K562 (cell line): ENCODE data around the gene ANK3. TPM values are rescaled to one million over a fixed set of nuclear protein-coding genes. Genes with fewer than 3 reads are reported as not detected.

Experiments used
- ATAC-seq: fragments of 200-7000 bp; cut with Tn5 transposase; 3 replicates; pipeline ENCODE4 v1.9.1; 2020; ENCODE audit warnings: moderate library complexity
- BruUV-seq: library from RNA; stranded (reverse); fragments of 400-500 nt; replicated peaks from 2 replicates; lab custom pipeline; 2021; lab: Mats Ljungman, UMichigan
- CTCF ChIA-PET: fragments of 300-600 bp; formaldehyde crosslinking; extraction: SDS; loops from one replicate; lab custom pipeline; 2021; ENCODE audit warnings: low intra/inter-chr PET ratio; lab: Yijun Ruan, JAX
- POLR2A ChIA-PET: fragments of 300-600, 350-650 bp; sonication (Branson Sonifier 250); formaldehyde crosslinking; extraction: SDS; loops from one replicate; lab custom pipeline; 2021; ENCODE audit warnings: antibody characterized with exemption, inconsistent platforms; lab: Yijun Ruan, JAX
- DNase-seq, 4 experiments: peaks; one replicate each; pipeline versions ENCODE4 v3.0.0 to v3.0.0-alpha.2; 2011 to 2018; ENCODE audit warnings: low spot score in 3 of 4, mixed read lengths in 3 of 4; ENCODE audit errors: extremely low read depth in 1 of 4
- FAIRE-seq: peaks from 2 replicates; lab custom pipeline; 2011; peaks lifted over from hg19 to GRCh38; lab: Jason Lieb, UNC
- H2AFZ ChIP-seq: 2 replicates; pipeline ENCODE4 v1.6.0; 2011; ENCODE audit warnings: low read depth, low read length, control low read depth, inconsistent platforms
- H3K27ac ChIP-seq: fragments of 200-600 bp; 3 replicates; pipeline ENCODE4 v1.8.0; 2011; ENCODE audit warnings: low read depth, mild to moderate bottlenecking, control low read depth, inconsistent platforms, low read length, moderate library complexity, mixed read lengths; ENCODE audit errors: extremely low read depth
- H3K27me3 ChIP-seq, 2 experiments: fragments of 300-600 bp in 1 of 2; 2 replicates in 1 of 2; 3 replicates in 1 of 2; pipeline versions ENCODE4 v1.6.0 to v1.8.0; 2011; ENCODE audit warnings: inconsistent platforms in 2 of 2, low read length in 2 of 2, mild to moderate bottlenecking in 1 of 2, mixed read lengths in 1 of 2, moderate library complexity in 1 of 2; ENCODE audit not compliant: control insufficient read depth in 2 of 2, insufficient read depth in 2 of 2
- H3K36me3 ChIP-seq: fragments of 300-600 bp; 3 replicates; pipeline ENCODE4 v1.8.0; 2011; ENCODE audit warnings: mild to moderate bottlenecking, low read length, inconsistent platforms; ENCODE audit not compliant: control insufficient read depth, insufficient read depth
- H3K4me1 ChIP-seq, 2 experiments: fragments of 200-600 bp in 1 of 2; replicated peaks in 1 of 2; 2 replicates in 1 of 2; 3 replicates in 1 of 2; pipeline versions ENCODE4 v1.5.1 to v1.8.0; 2011; ENCODE audit warnings: inconsistent platforms in 2 of 2, low read length in 2 of 2, mild to moderate bottlenecking in 1 of 2, mixed read lengths in 1 of 2, moderate library complexity in 1 of 2; ENCODE audit not compliant: control insufficient read depth in 2 of 2, insufficient read depth in 2 of 2
- H3K4me2 ChIP-seq: 2 replicates; pipeline ENCODE4 v1.6.1; 2011; ENCODE audit warnings: low read length, control low read depth, inconsistent platforms, mixed read lengths; ENCODE audit not compliant: insufficient read depth
- H3K4me3 ChIP-seq: fragments of 200-600 bp; sonication (generic), shearing (Covaris generic); 2 replicates; pipeline ENCODE4 v1.5.1; 2016; ENCODE audit warnings: control low read depth, inconsistent platforms
- H3K79me2 ChIP-seq: fragments of 200-600 bp; 3 replicates; pipeline ENCODE4 v1.8.0; 2011; ENCODE audit warnings: low read length, inconsistent platforms; ENCODE audit not compliant: control insufficient read depth, insufficient read depth
- H3K9ac ChIP-seq, 2 experiments: 2 replicates each; pipeline versions ENCODE4 v1.6.0 to v1.6.1; 2011; ENCODE audit warnings: low read depth in 2 of 2, low read length in 2 of 2, control low read depth in 1 of 2, inconsistent platforms in 1 of 2, mild to moderate bottlenecking in 1 of 2, mixed read lengths in 1 of 2; ENCODE audit not compliant: insufficient read depth in 1 of 2
- H3K9me1 ChIP-seq: one replicate; pipeline ENCODE4 v1.6.0; 2011; ENCODE audit warnings: inconsistent platforms, mild to moderate bottlenecking, low read length, moderate library complexity; ENCODE audit not compliant: control insufficient read depth, insufficient read depth
- H3K9me3 ChIP-seq: replicated peaks from 2 replicates; pipeline ENCODE4 v1.5.1; 2011; ENCODE audit warnings: low read depth, low read length, inconsistent platforms; ENCODE audit not compliant: control insufficient read depth, insufficient read depth
- H4K20me1 ChIP-seq: replicated peaks from 2 replicates; pipeline ENCODE4 v1.6.1; 2011; ENCODE audit warnings: low read length, inconsistent platforms, mixed read lengths; ENCODE audit not compliant: control insufficient read depth, insufficient read depth
- BRF2 ChIP-seq: IDR thresholded peaks from 3 replicates; pipeline ENCODE4 v1.6.1; 2011; ENCODE audit warnings: borderline replicate concordance, mild to moderate bottlenecking; ENCODE audit not compliant: insufficient read length, insufficient read depth
- ERF ChIP-seq: fragments of 450-650 bp; formaldehyde crosslinking; IDR thresholded peaks from 2 replicates; pipeline ENCODE4 v1.4.0; 2020; ENCODE audit warnings: mild to moderate bottlenecking, mixed read lengths
- GATAD2B ChIP-seq: fragments of 450-650 bp; IDR thresholded peaks from 2 replicates; pipeline ENCODE4 v1.6.1; 2017; ENCODE audit warnings: mild to moderate bottlenecking, borderline replicate concordance
- NELFE ChIP-seq: IDR thresholded peaks from 2 replicates; pipeline ENCODE4 v1.6.1; 2011; ENCODE audit warnings: mild to moderate bottlenecking; ENCODE audit not compliant: insufficient read depth, insufficient read length
- NR0B1 ChIP-seq: fragments of 450-650 bp; IDR thresholded peaks from one replicate; pipeline ENCODE4 v1.6.1; 2018; ENCODE audit warnings: mild to moderate bottlenecking, moderate library complexity; ENCODE audit not compliant: partially characterized antibody
- POLR2AphosphoS2 ChIP-seq: IDR thresholded peaks from 2 replicates; pipeline ENCODE4 v1.6.1; 2012; ENCODE audit warnings: low read length, improper control_type of control experiment
- TCF3 ChIP-seq: sonication (generic); formaldehyde crosslinking; IDR thresholded peaks from 2 replicates; pipeline ENCODE4 v1.4.0; 2020; ENCODE audit warnings: mild to moderate bottlenecking, missing genetic modification reagents
- TCFL5 ChIP-seq: fragments of 250-450 bp; sonication (Bioruptor Pico); conservative IDR thresholded peaks from 2 replicates; pipeline ENCODE4 v1.6.1; 2021; ENCODE audit warnings: mild to moderate bottlenecking, moderate library complexity, matching md5 sums
- TEAD4 ChIP-seq, 2 experiments: sonication (generic) in 1 of 2; formaldehyde crosslinking in 1 of 2; IDR thresholded peaks; 2 replicates each; pipeline versions ENCODE4 v1.6.1 to v1.8.0; 2012 to 2022; ENCODE audit warnings: borderline replicate concordance in 1 of 2, inconsistent platforms in 1 of 2, low read length in 1 of 2, mild to moderate bottlenecking in 1 of 2, missing genetic modification reagents in 1 of 2
- XRCC3 ChIP-seq: fragments of 450-650 bp; IDR thresholded peaks from 2 replicates; pipeline ENCODE4 v1.6.1; 2017; ENCODE audit warnings: mild to moderate bottlenecking, moderate library complexity
- ZNF165 ChIP-seq: fragments of 250-450 bp; sonication (Bioruptor Pico); IDR thresholded peaks from 2 replicates; pipeline ENCODE4 v1.4.0; 2020; ENCODE audit warnings: borderline replicate concordance
- ZNF75A ChIP-seq: fragments of 450-650 bp; formaldehyde crosslinking; IDR thresholded peaks from 2 replicates; pipeline ENCODE4 v1.4.0; 2020; ENCODE audit warnings: mild to moderate bottlenecking
- WGBS: fragments of 100-300 bp; shearing (Covaris generic); methylation state at CpG from one replicate; pipeline ENCODE4 v1.1.6; 2016; ENCODE audit warnings: low coverage, mixed read lengths; ENCODE audit not compliant: insufficient coverage; ENCODE audit errors: missing lambda C conversion rate; 5-methylcytosine and 5-hydroxymethylcytosine counted together
- in situ Hi-C: fragments of 300-500 bp; cut with MboI; formaldehyde crosslinking; loops from 4 replicates; pipeline ENCODE4 v1.15.0; 2018; ENCODE audit warnings: inconsistent platforms, mixed read lengths
- intact Hi-C: fragments of 100-400 bp; cut with micrococcal nuclease; formaldehyde crosslinking; loops from 2 replicates; pipeline ENCODE4 v1.14.2; 2022
- polyA plus RNA-seq, 8 experiments: library from polyadenylated mRNA; depleted of rRNA in 4 of 8; stranded (reverse) in 5 of 8; unstranded in 3 of 8; fragments of >200 nt; fragmentation: Nextera tagmentation in 2 of 8; fragmentation: Illumina TruSeq in 1 of 8; extraction: Ambion mirVana in 2 of 8; extraction: Trizol in 1 of 8; gene quantifications; 2 replicates each; pipeline versions ENCODE4 v1.2.1 to v1.2.3, GENCODE V29; 2011 to 2014; ENCODE audit warnings: inconsistent platforms in 1 of 8, missing spikeins in 1 of 8
- total RNA-seq, 7 experiments: library from RNA; depleted of rRNA in 6 of 7; stranded (reverse); fragments of >200 nt in 6 of 7; fragmentation: Illumina TruSeq in 2 of 7; extraction: Trizol in 2 of 7; gene quantifications; 2 replicates each; pipeline versions ENCODE4 v1.2.1 to v1.2.3, GENCODE V29; 2011 to 2021; ENCODE audit warnings: low replicate concordance in 1 of 7

The ANK3 gene
- total and polyA plus RNA-seq, 9 of the 15 experiments (the other 6 are each of a cell fraction or from before 2014, with no cell fraction given), result 10.0 to 32.3 (median 17.9) TPM

DNA sequence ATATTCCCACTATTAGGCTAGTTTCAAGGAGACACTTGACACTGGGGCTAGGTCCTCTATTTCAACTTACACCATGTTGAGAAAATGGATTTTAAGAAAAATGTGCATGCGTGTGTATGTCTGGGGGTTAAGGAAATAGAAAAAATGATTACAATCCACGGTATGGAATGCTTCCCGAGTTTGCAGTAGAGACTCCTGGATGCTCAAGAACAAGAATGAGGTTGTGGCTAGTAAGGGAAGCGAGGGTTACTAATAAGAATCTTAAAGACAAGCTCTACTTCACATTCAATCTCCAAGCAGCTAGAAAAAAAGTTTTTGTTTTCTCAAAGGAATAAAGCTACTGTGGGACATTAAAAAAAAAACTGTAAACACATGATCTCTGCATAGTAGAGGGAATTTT is 54.7 kb downstream of the ANK3 start:
- TF ChIP-seq TCFL5 (CRISPR knock-in tag) (no peak), ZNF75A (CRISPR knock-in tag) (no peak)
- Histone ChIP-seq H3K4me2 (no peak overlapping the region), H3K27ac (no peak overlapping the region), H3K9me1 (no peaks in the 10 kb centered on the region), H4K20me1 (no peaks in the 10 kb centered on the region), H2AFZ (no peak overlapping the region), H3K36me3 (no peaks in the 10 kb centered on the region), H3K79me2 (no peaks in the 10 kb centered on the region), H3K9me3 (no peaks in the 10 kb centered on the region), H3K4me3 (no peak overlapping the region), H3K27me3 (no peaks in the 10 kb centered on the region), H3K4me1 (no peaks in the 10 kb centered on the region), H3K9ac (no peak overlapping the region)
- POLR2A ChIA-PET, result interaction anchor here (0.9 to 1.2 kb wide), 3 partner anchors 13 to 65 kb away, joined by 3 to 6 read pairs (median 6); no protein-coding TSS in a partner anchor
- intact Hi-C loops, result loop anchor here (1.0 to 10.0 kb wide), 3 partner anchors 98 to 310 kb away; no protein-coding TSS in a partner anchor
- 28% methylated on average over 4 of the region's 4 CpGs for WGBS
- DNase-seq, result no peak
- no peak for ATAC-seq
- CTCF ChIA-PET, result interaction anchor here (1.7 kb wide), 1 partner anchor 99 kb away, joined by 7 read pairs; no protein-coding TSS in a partner anchor
- FAIRE-seq, result no peak
- in situ Hi-C loops, result no loop called here
- no TSS peak for BruUV-seq

DNA sequence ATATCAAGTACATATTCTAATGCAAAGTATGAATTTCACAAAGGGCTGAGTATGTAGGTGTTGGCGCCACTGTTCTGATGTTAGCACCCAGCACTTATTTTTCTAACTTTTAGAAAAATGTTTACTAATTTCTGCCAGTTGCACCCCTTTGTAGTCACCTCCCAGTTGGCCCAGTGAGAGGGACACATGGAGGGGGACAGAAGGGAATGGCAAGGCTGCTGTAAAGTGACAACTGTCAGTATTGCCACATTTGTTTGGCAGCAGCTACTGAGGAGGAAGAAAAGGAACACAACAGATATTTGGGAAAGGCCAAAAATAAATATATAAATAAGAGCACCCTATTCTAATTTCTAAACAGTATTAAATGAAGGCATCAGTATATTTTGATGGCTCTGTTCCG is 57.3 kb downstream of the ANK3 start:
- Histone ChIP-seq H3K9me1 (no peaks in the 10 kb centered on the region), H3K27me3 (no peaks in the 10 kb centered on the region), H3K79me2 (no peaks in the 10 kb centered on the region), H4K20me1 (no peaks in the 10 kb centered on the region), H3K9ac (no peak overlapping the region), H3K9me3 (no peaks in the 10 kb centered on the region), H3K4me1 (no peaks in the 10 kb centered on the region), H3K4me2 (no peak overlapping the region), H3K27ac (no peak overlapping the region), H2AFZ (no peak overlapping the region; the same call in 1 of the 2 replicates), H3K4me3 (no peak overlapping the region), H3K36me3 (no peaks in the 10 kb centered on the region)
- intact Hi-C loops, result loop anchor here (10.0 kb wide), 1 partner anchor 312 kb away; no protein-coding TSS in a partner anchor
- TF ChIP-seq GATAD2B (no peak), BRF2 (no peak), TCF3 (CRISPR knock-in tag) (no peak), ZNF165 (CRISPR knock-in tag) (no peak), POLR2AphosphoS2 (no peak), NELFE (no peak), XRCC3 (no peak), ERF (CRISPR knock-in tag) (no peak), TEAD4 (IDR thresholded peaks at IDR 0.05; ENCODE audit: low read length) (no peak), TEAD4 (CRISPR knock-in tag; IDR thresholded peaks at IDR 0.05; ENCODE audit: borderline replicate concordance) (no peak), NR0B1 (no peak)
- in situ Hi-C loops, result no loop called here
- 43% methylated on average over 2 of the region's 2 CpGs for WGBS
- CTCF ChIA-PET, result no interaction called here
- POLR2A ChIA-PET, result no interaction called here
- no TSS peak for BruUV-seq
- DNase-seq (no peak), FAIRE-seq (no peak), ATAC-seq (no peak)
